GM12878 (cell line): ENCODE measurements around the gene EPDR1. TPM values are rescaled to one million over a fixed set of nuclear protein-coding genes. Genes with fewer than 3 reads are reported as not detected.

Source experiments
- BACH1 ChIP-seq: fragments of 450-650 bp; IDR thresholded peaks from 2 replicates; pipeline ENCODE4 v1.6.1; 2017; ENCODE audit warnings: mild to moderate bottlenecking, borderline replicate concordance
- DPF2 ChIP-seq: fragments of 450-650 bp; IDR thresholded peaks from 2 replicates; pipeline ENCODE4 v1.6.1; 2017; ENCODE audit warnings: mild to moderate bottlenecking
- EED ChIP-seq: sonication (generic); IDR thresholded peaks from 2 replicates; pipeline ENCODE4 v1.6.1; 2016; ENCODE audit warnings: antibody characterized with exemption, low read depth
- EZH2 ChIP-seq: IDR thresholded peaks from 2 replicates; pipeline ENCODE4 v1.6.1; 2012; ENCODE audit warnings: low read depth, mild to moderate bottlenecking, control low read depth, inconsistent platforms, low read length, borderline replicate concordance; ENCODE audit not compliant: control insufficient read depth
- FOS ChIP-seq: IDR thresholded peaks from 3 replicates; pipeline ENCODE4 v1.6.1; 2011; ENCODE audit warnings: borderline replicate concordance; ENCODE audit not compliant: insufficient read length; ENCODE audit errors: extremely low read depth
- GABPA ChIP-seq: IDR thresholded peaks from 2 replicates; pipeline ENCODE4 v1.6.1; 2014; ENCODE audit warnings: antibody characterized with exemption, low read depth, mild to moderate bottlenecking, inconsistent platforms
- HDAC6 ChIP-seq: fragments of 200-600 bp; sonication (generic); IDR thresholded peaks from one replicate; pipeline ENCODE4 v1.8.0; 2017; ENCODE audit warnings: antibody characterized with exemption; ENCODE audit not compliant: unreplicated experiment
- LARP7 ChIP-seq: fragments of 450-650 bp; IDR thresholded peaks from 2 replicates; pipeline ENCODE4 v1.6.1; 2017; ENCODE audit warnings: mild to moderate bottlenecking
- MEF2B ChIP-seq: fragments of 450-650 bp; IDR thresholded peaks from 2 replicates; pipeline ENCODE4 v1.6.1; 2018; ENCODE audit warnings: mild to moderate bottlenecking, moderate library complexity; ENCODE audit not compliant: partially characterized antibody, poor library complexity, severe bottlenecking
- MYB ChIP-seq: fragments of 150-350 bp; IDR thresholded peaks from 2 replicates; pipeline ENCODE4 v1.6.1; 2014; ENCODE audit warnings: mild to moderate bottlenecking, low read depth, low read length, borderline replicate concordance
- NBN ChIP-seq: fragments of 450-650 bp; IDR thresholded peaks from 2 replicates; pipeline ENCODE4 v1.6.1; 2016
- NR2C1 ChIP-seq: fragments of 450-650 bp; IDR thresholded peaks from 2 replicates; pipeline ENCODE4 v1.6.1; 2017; ENCODE audit warnings: antibody characterized with exemption, mild to moderate bottlenecking, moderate library complexity
- SMARCA5 ChIP-seq: fragments of 450-650 bp; IDR thresholded peaks from 2 replicates; pipeline ENCODE4 v1.6.1; 2017; ENCODE audit warnings: mild to moderate bottlenecking
- SUZ12 ChIP-seq: fragments of 200-600 bp; sonication (generic); IDR thresholded peaks from one replicate; pipeline ENCODE4 v1.6.1; 2018; ENCODE audit warnings: antibody characterized with exemption, mild to moderate bottlenecking; ENCODE audit not compliant: unreplicated experiment
- TAF1 ChIP-seq: IDR thresholded peaks from 2 replicates; pipeline ENCODE4 v1.6.1; 2011; ENCODE audit warnings: mild to moderate bottlenecking, low read depth, low read length, borderline replicate concordance
- ZBED1 ChIP-seq: IDR thresholded peaks from 2 replicates; pipeline ENCODE4 v1.6.1; 2016; ENCODE audit warnings: borderline replicate concordance
- polyA plus RNA-seq, 11 experiments: library from polyadenylated mRNA; depleted of rRNA in 4 of 11; unstranded in 6 of 11; stranded (reverse) in 5 of 11; fragments of >200 nt; fragmentation: Nextera tagmentation in 4 of 11; fragmentation: Illumina TruSeq in 1 of 11; extraction: Ambion mirVana in 4 of 11; extraction: Trizol in 1 of 11; gene quantifications; 1 replicate in 1 of 11; 2 replicates in 10 of 11; pipeline versions ENCODE4 v1.2.1 to v1.2.3, GENCODE V29; 2011 to 2016; ENCODE audit warnings: inconsistent platforms in 2 of 11, missing spikeins in 2 of 11, low read depth in 1 of 11
- total RNA-seq, 4 experiments: library from RNA; depleted of rRNA in 3 of 4; stranded (reverse); fragments of >200 nt in 3 of 4; fragmentation: Illumina TruSeq in 1 of 4; extraction: Trizol in 1 of 4; gene quantifications; 2 replicates each; pipeline versions ENCODE4 v1.2.1 to v1.2.3, GENCODE V29; 2013 to 2021
- TF ChIP-seq, protein P1 (sequence below): fragments of 450-650 bp; IDR thresholded peaks from 2 replicates; pipeline ENCODE4 v1.6.1; 2016; ENCODE audit warnings: mild to moderate bottlenecking
- TF ChIP-seq, protein P2 (sequence below): IDR thresholded peaks from 2 replicates; pipeline ENCODE4 v1.6.1; 2012; ENCODE audit warnings: low read depth, low read length, improper control_type of control experiment
- TF ChIP-seq, protein P3 (sequence below), 3 experiments: IDR thresholded peaks in 2 of 3; conservative IDR thresholded peaks in 1 of 3; 2 replicates each; pipeline ENCODE4 v1.5.1; 2011; ENCODE audit warnings: low read depth in 3 of 3, low read length in 3 of 3, mild to moderate bottlenecking in 3 of 3, control low read depth in 2 of 3, moderate library complexity in 2 of 3, inconsistent platforms in 1 of 3, mixed read lengths in 1 of 3; ENCODE audit not compliant: control insufficient read depth in 2 of 3, insufficient read depth in 1 of 3; ENCODE audit errors: extremely low read depth in 1 of 3
- TF ChIP-seq, protein P4 (sequence below): fragments of 450-650 bp; IDR thresholded peaks from 2 replicates; pipeline ENCODE4 v1.6.1; 2018; ENCODE audit warnings: mild to moderate bottlenecking, low read depth, moderate library complexity; ENCODE audit not compliant: partially characterized antibody
- TF ChIP-seq, protein P5 (sequence below): fragments of 450-650 bp; IDR thresholded peaks from 2 replicates; pipeline ENCODE4 v1.6.1; 2017; ENCODE audit warnings: low read depth, mild to moderate bottlenecking, moderate library complexity

Gene EPDR1
- total and polyA plus RNA-seq, 10 of the 15 experiments (the other 5 are each of a cell fraction or from before 2014, with no cell fraction given), result 1.2 to 18.8 (median 4.7) TPM

DNA sequence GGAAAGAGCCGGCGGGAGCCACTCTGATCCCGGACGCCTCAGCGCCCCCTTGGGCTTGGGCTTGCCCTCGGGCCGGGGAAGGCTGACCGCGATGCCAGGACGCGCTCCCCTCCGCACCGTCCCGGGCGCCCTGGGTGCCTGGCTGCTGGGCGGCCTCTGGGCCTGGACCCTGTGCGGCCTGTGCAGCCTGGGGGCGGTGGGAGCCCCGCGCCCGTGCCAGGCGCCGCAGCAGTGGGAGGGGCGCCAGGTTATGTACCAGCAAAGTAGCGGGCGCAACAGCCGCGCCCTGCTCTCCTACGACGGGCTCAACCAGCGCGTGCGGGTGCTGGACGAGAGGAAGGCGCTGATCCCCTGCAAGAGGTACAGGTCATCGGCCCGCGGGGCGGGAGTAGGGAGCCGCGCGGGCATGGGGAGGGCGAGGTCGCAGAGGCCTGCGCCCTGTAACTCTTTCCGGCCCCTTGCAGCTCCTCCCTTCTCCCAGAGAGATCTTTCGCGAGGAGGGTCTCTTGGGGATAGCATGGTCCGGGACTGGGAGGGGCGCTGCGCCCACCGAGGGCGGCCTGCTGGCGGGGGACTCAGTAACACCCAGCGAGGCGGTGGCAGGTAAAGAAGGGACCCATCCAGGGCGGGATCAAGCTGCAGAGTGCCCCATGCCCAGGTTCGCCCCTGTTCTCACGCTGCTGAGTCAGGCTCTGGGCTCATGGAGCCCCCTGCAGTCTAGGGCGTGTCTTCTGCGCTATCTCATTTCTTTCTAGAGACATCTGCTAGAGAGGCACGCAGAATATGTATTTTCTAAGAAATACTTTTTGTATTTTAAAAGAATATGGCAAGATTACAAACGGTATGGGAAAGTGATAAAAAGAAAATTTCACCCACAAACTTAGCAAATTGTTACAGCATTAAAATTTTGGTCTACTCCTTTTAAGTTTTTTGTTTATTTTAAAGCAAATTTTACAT lies 687 bp downstream of the EPDR1 start (continued):
- TF ChIP-seq, protein P1, sequence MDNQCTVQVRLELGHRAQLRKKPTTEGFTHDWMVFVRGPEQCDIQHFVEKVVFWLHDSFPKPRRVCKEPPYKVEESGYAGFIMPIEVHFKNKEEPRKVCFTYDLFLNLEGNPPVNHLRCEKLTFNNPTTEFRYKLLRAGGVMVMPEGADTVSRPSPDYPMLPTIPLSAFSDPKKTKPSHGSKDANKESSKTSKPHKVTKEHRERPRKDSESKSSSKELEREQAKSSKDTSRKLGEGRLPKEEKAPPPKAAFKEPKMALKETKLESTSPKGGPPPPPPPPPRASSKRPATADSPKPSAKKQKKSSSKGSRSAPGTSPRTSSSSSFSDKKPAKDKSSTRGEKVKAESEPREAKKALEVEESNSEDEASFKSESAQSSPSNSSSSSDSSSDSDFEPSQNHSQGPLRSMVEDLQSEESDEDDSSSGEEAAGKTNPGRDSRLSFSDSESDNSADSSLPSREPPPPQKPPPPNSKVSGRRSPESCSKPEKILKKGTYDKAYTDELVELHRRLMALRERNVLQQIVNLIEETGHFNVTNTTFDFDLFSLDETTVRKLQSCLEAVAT, result 0 out of 2 replicates have a peak, but pooled peaks have one; percentile 49
- TF ChIP-seq ZBED1 (no peak), TAF1 (no peak), EED (no peak), SUZ12 (no peak), FOS (no peak), MEF2B (no peak), MYB (no peak), LARP7 (peak; percentile 90; the same call in 1 of the 2 replicates), NR2C1 (peak; percentile 31), EZH2 (no peak), BACH1 (peak; percentile 61; the same call in 1 of the 2 replicates), SMARCA5 (peak; percentile 25), GABPA (no peak), DPF2 (0 out of 2 replicates have a peak, but pooled peaks have one; percentile 82), HDAC6 (peak; percentile 47), NBN (peak; percentile 38; the same call in 1 of the 2 replicates)
- TF ChIP-seq, protein P2, sequence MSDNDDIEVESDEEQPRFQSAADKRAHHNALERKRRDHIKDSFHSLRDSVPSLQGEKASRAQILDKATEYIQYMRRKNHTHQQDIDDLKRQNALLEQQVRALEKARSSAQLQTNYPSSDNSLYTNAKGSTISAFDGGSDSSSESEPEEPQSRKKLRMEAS, result no peak; the same call in 1 of the 2 replicates
- TF ChIP-seq, protein P3, sequence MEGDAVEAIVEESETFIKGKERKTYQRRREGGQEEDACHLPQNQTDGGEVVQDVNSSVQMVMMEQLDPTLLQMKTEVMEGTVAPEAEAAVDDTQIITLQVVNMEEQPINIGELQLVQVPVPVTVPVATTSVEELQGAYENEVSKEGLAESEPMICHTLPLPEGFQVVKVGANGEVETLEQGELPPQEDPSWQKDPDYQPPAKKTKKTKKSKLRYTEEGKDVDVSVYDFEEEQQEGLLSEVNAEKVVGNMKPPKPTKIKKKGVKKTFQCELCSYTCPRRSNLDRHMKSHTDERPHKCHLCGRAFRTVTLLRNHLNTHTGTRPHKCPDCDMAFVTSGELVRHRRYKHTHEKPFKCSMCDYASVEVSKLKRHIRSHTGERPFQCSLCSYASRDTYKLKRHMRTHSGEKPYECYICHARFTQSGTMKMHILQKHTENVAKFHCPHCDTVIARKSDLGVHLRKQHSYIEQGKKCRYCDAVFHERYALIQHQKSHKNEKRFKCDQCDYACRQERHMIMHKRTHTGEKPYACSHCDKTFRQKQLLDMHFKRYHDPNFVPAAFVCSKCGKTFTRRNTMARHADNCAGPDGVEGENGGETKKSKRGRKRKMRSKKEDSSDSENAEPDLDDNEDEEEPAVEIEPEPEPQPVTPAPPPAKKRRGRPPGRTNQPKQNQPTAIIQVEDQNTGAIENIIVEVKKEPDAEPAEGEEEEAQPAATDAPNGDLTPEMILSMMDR (IDR thresholded peaks at IDR 0.05 in 2 of 3, conservative IDR thresholded peaks at IDR 0.05 in 1 of 3; ENCODE audit: control insufficient read depth in 2 of 3, extremely low read depth in 1 of 3, insufficient read depth in 1 of 3, low read depth in 3 of 3, low read length in 3 of 3), result peak; percentile 37 to 47 (median 38); a peak in 5 of 6 replicates
- TF ChIP-seq, protein P4, sequence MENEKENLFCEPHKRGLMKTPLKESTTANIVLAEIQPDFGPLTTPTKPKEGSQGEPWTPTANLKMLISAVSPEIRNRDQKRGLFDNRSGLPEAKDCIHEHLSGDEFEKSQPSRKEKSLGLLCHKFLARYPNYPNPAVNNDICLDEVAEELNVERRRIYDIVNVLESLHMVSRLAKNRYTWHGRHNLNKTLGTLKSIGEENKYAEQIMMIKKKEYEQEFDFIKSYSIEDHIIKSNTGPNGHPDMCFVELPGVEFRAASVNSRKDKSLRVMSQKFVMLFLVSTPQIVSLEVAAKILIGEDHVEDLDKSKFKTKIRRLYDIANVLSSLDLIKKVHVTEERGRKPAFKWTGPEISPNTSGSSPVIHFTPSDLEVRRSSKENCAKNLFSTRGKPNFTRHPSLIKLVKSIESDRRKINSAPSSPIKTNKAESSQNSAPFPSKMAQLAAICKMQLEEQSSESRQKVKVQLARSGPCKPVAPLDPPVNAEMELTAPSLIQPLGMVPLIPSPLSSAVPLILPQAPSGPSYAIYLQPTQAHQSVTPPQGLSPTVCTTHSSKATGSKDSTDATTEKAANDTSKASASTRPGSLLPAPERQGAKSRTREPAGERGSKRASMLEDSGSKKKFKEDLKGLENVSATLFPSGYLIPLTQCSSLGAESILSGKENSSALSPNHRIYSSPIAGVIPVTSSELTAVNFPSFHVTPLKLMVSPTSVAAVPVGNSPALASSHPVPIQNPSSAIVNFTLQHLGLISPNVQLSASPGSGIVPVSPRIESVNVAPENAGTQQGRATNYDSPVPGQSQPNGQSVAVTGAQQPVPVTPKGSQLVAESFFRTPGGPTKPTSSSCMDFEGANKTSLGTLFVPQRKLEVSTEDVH, result no peak
- TF ChIP-seq, protein P5, sequence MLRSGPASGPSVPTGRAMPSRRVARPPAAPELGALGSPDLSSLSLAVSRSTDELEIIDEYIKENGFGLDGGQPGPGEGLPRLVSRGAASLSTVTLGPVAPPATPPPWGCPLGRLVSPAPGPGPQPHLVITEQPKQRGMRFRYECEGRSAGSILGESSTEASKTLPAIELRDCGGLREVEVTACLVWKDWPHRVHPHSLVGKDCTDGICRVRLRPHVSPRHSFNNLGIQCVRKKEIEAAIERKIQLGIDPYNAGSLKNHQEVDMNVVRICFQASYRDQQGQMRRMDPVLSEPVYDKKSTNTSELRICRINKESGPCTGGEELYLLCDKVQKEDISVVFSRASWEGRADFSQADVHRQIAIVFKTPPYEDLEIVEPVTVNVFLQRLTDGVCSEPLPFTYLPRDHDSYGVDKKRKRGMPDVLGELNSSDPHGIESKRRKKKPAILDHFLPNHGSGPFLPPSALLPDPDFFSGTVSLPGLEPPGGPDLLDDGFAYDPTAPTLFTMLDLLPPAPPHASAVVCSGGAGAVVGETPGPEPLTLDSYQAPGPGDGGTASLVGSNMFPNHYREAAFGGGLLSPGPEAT, result no peak
